Measurements from ENCODE around the gene SASH1. TPM values are rescaled to one million over a fixed set of nuclear protein-coding genes. Genes with fewer than 3 reads are reported as not detected.

Gene SASH1
- polyA plus RNA-seq, 3 donors from 2014 or later = not detected

DNA sequence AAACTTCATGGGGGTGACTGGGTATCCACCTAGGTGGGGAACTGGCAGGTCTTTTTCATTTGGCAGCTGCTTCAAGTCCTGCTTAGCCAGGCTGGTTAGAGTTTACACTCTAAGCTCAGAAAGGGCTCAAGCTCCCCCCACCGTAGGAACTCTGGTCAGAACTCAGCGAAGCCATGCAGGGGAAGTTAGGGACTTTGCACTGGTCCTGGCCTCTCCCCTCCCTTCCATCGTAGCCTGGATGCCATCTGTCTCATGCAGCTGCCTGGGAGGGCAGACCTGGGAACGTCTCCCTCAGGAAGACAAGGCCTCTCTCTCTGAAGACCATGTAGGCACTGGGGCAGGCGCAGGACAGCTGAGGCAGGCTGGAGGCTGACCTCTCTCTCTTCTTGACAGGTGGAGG lies 220.4 kb downstream of the SASH1 start:
- DNase-seq = no peak
- no peak overlapping the region for H3K4me3 Mint-ChIP-seq
- H3K27me3 Mint-ChIP-seq (ENCODE audit: low read depth in 3 of 3) = peaks cover 21 to 32% (median 22%) of the 10 kb centered on the region in 3 donors
- peaks cover 28 to 43% of the 10 kb centered on the region in 2 donors for H3K4me1 Mint-ChIP-seq
- H3K27ac Mint-ChIP-seq = no peak overlapping the region
- H3K9me3 Mint-ChIP-seq = no peaks in the 10 kb centered on the region
- no peaks in the 10 kb centered on the region for H3K36me3 Mint-ChIP-seq

DNA sequence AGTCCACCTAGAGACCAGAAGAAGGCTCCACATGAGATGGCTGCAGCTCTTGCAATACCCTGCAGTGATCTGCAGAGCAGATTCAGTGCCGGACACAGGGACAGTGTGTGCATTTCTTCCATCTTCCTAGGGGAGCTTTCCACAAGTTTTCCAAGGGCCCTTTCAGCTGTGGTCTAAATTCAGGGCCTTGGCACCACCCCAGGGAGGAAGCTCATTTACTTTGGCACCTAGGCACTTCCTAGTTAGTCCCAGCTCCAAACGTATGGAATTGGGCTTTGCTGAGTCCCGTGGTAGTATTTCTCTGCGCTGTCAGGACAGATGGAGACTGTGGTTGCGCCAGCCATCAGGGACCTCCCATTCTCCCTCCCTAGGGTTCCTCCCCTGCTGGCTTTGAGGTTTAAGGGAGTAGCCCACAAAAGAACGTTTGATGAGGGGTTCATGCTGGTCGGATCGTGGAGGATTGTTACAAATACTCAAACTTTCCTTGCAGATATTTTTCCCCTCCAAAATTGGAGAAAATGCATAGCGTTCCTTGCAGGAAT lies 221.9 kb downstream of the SASH1 start:
- Mint-ChIP-seq H3K27ac (no peak overlapping the region), H3K4me3 (no peak overlapping the region), H3K36me3 (no peaks in the 10 kb centered on the region), H3K4me1 (peaks cover 24 to 30% of the 10 kb centered on the region in 2 donors), H3K27me3 (ENCODE audit: low read depth in 3 of 3) (peaks cover 16 to 33% (median 24%) of the 10 kb centered on the region in 3 donors), H3K9me3 (no peaks in the 10 kb centered on the region)
- no peak for DNase-seq

DNA sequence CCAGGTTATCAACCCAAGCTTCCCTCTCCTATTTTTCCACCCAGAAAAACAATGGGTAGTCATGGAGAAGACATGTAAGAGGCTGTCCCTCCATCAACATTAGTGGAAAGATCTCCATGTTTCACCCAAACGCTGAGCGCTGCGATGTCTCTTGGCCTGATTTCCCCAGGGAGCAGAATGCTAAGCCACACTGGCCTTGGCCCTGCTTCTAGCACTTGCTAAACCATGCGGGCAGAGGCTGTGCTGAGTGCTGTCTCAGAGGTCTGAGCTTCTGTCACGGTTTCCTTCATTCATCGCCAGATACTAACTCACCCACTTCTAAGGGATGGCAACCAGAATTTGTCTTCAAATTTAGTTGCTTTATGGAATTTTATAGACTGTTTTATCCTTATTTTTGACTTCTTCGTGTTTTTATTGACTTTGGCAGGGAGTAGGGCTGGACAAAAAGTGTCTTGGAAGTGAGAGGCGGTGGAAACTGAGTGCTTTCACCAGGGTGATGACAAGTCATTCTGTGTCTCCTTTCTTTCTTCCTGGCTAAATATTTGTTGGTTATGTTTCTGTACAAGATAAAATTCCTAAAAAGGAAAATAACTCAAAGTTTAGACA lies 222.8 kb downstream of the SASH1 start:
- Mint-ChIP-seq H3K27me3 (ENCODE audit: low read depth in 3 of 3) (peaks cover 14 to 34% (median 28%) of the 10 kb centered on the region in 3 donors), H3K36me3 (no peaks in the 10 kb centered on the region), H3K4me1 (peaks cover 24 to 30% of the 10 kb centered on the region in 2 donors), H3K4me3 (peak overlapping the region in 1 of 5 donors; percentile 62), H3K27ac (no peak overlapping the region), H3K9me3 (no peaks in the 10 kb centered on the region)
- DNase-seq = no peak

DNA sequence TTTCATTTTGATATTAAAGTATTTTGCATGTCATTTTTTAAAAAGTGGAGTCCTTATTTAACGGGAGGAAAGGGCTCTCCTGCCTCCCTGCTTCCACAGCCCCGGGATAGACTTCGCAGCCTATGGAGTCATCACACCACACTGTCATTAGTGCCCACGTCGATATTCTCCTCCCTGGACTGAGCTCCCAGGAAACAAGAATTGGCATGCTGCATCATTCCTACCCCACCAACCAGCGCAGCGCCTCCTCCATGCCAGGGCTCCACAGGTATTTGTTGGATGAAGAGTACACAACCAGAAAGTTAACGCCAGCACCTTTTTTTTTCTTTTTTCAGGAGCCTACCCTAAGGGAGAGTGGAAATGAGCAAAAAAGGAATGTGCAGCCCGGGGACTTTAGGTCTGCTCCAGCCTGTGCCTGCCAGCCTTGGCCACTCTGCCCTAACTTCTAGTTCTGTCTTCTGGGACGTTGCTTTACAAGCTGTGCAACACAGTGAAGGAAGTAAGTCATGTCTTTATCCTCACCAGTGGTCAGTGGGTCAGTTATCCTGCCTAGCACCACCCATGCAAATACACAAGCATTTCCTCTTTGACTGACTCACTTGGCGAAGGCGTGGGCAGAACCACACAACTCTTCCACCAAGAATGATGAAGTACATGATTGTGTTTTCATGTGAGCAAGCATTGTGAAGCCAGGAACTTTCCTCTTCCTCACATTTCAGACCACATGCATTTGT lies 223.5 kb downstream of the SASH1 start:
- Mint-ChIP-seq H3K27me3 (ENCODE audit: low read depth in 3 of 3) (peaks cover 12 to 30% (median 30%) of the 10 kb centered on the region in 3 donors), H3K4me1 (peaks cover 22 to 30% of the 10 kb centered on the region in 2 donors)
- DNase-seq = no peak

DNA sequence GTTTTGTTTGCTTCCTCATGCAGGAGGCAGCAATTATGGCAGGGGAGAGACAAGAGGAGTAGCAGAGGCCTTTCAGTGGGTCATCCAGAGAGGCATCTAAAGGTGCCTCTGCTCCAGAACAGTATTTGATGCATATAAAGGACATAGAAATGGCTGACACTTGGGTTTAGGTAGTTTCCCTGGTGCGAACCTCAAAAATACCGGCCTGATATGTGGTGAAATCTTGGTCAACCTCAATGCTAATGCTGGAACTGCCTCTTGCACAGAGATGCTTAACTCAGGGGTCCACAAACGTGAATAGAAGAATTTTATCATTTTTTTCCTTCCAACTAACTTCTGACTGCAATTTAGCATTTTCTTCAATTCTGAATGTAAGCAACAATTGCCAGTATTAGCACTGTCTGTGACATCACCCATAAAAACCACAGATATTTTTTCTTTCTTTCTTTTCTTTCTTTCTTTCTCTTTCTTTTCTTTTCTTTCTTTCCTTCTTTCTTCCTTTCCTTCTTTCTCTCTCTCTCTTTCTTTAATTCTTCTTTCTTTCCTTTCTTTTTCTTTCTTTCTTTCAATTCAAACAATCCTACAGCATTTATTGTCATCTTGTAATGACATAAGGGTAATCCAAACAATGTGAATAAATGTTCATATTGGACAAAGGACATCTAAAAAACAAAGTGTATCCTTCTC lies 224.2 kb downstream of the SASH1 start:
- Mint-ChIP-seq H3K4me1 (peaks cover 22 to 30% of the 10 kb centered on the region in 2 donors), H3K27ac (peak overlapping the region in 4 of 6 donors; percentile 18 to 59 (median 22)), H3K36me3 (no peaks in the 10 kb centered on the region), H3K4me3 (peak overlapping the region; percentile 26 to 78 (median 62)), H3K27me3 (ENCODE audit: low read depth in 3 of 3) (peaks cover 17 to 34% (median 32%) of the 10 kb centered on the region in 3 donors), H3K9me3 (no peaks in the 10 kb centered on the region)
- peak; percentile 60 to 66 (median 62) for DNase-seq

More for the DNA sequence above, 223.5 kb downstream of the SASH1 start:
- no peaks in the 10 kb centered on the region for H3K36me3 Mint-ChIP-seq
- H3K4me3 Mint-ChIP-seq = peak overlapping the region; percentile 26 to 78 (median 62)
- H3K27ac Mint-ChIP-seq = peak overlapping the region in 3 of 6 donors; percentile 18 to 59 (median 24)
- H3K9me3 Mint-ChIP-seq = no peaks in the 10 kb centered on the region

DNA sequence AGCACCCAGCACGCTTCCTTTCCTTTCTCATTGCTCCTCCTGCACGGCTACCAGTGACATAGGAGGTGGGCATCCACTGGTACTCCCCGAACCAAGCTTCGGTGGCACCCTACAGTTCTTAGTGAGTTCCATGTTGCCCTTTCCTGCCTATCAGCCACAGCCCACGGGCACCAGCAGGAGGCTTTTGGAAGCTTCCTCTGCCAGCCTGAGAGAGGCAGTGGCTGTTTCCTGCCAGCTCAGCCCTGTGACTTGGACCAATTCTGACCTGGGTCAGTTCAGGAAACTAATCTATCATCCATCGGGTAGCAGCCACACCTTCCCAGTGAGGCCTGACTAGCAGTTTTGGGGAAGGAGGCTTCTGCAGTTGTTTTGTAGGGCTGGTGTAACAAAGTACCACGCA lies 227.8 kb downstream of the SASH1 start:
- Mint-ChIP-seq H3K36me3 (no peaks in the 10 kb centered on the region), H3K27ac (no peak overlapping the region), H3K4me1 (peaks cover 19 to 22% of the 10 kb centered on the region in 2 donors), H3K4me3 (no peak overlapping the region), H3K9me3 (no peaks in the 10 kb centered on the region), H3K27me3 (ENCODE audit: low read depth in 3 of 3) (peaks cover 14 to 22% (median 17%) of the 10 kb centered on the region in 3 donors)
- no peak for DNase-seq

DNA sequence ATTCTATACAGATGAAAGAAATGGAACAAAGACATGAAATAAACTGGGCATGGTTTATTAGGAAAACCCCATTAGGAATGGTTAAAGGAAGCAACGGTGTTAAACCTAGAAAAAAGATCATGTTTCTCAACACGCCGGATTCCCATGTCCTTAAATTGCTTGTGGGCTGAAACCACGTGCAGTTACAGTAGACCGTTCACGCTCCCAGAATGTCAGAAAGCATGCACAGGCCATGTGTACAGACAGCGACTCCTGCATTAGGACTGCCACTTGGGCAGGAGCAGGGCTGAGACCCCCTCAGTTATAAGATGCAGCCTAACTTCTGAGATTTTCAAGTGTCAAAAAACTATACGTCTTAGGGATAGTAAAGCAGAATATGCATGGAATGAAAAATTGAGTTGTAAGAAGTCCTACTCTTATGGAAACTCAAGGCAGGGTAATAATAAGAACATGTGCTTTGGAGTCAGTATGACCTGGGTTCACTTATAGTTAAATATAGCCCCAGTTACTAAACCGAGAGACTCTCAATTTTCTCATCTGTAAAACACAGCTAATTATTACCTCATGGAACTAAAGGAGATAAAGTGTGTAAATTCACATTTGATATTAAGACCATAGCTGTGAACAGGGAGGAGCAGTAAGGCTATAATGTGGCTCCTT lies 230.2 kb downstream of the SASH1 start:
- DNase-seq = no peak
- H3K36me3 Mint-ChIP-seq = no peaks in the 10 kb centered on the region
- peaks cover 9 to 18% (median 16%) of the 10 kb centered on the region in 3 donors for H3K27me3 Mint-ChIP-seq (ENCODE audit: low read depth in 3 of 3)
- no peak overlapping the region for H3K27ac Mint-ChIP-seq
- H3K4me1 Mint-ChIP-seq = no peaks in the 10 kb centered on the region
- H3K9me3 Mint-ChIP-seq = no peaks in the 10 kb centered on the region
- H3K4me3 Mint-ChIP-seq = no peak overlapping the region

DNA sequence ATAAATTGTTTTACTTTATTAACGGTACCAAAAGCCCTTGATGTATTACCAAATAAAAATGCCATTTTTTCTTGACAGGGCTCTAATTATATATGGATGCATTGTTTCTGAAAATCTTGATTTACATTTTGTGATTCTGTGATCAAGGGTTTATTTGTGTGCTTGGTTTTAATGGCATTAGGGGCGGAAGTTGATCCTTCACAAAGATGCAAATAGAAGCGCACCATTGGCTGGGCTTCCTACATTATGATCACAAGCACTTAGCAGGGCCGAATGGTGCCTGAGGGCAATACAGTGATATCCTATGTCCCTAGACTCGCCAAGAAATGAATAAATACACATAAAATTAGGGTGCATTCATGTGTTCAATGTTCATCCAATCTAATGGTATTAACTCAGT lies 231.3 kb downstream of the SASH1 start:
- H3K4me3 Mint-ChIP-seq = no peak overlapping the region
- no peak for DNase-seq
- H3K4me1 Mint-ChIP-seq = no peaks in the 10 kb centered on the region
- H3K27ac Mint-ChIP-seq = no peak overlapping the region
- peaks cover 5 to 19% (median 16%) of the 10 kb centered on the region in 3 donors for H3K27me3 Mint-ChIP-seq (ENCODE audit: low read depth in 3 of 3)
- no peaks in the 10 kb centered on the region for H3K36me3 Mint-ChIP-seq
- no peaks in the 10 kb centered on the region for H3K9me3 Mint-ChIP-seq

DNA sequence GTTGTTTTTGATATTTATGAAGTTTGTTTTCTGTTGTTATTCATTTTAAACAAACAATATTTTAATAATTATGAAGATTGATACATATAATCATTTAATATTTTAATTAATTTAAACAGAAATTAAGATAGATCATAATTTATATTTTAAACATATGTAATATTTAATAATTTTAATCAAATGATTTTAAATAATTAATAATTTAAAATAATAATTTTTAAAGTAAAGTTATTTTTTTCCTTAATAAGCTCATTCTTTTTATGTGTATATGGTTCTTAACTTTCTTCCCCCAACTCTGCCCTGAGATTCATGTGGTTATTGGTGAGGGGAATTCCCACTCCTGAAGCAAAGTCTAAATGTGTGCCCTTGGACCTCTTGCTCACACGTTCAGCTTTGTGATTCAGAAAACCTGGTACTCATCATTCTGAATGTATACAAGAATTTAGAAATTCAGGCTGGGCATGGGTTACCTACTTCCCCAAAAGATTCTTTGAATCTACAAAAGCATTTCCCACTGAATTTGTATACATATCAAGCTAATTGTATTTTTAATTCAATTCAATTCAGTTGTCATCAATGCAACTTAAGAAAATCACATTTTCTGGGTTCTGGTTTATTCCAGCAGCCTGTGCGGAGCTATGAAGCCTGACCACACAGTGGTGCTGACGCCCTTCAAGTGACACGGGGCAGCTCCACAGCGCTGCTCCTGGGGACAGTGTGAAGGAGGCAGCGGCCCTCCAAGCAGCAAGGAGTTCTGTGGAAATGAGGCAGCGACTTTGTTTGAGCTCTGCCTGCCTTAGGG lies 235.2 kb downstream of the SASH1 start:
- peak; percentile 24 to 33 (median 32) for DNase-seq
- no peak overlapping the region for H3K27ac Mint-ChIP-seq

DNA sequence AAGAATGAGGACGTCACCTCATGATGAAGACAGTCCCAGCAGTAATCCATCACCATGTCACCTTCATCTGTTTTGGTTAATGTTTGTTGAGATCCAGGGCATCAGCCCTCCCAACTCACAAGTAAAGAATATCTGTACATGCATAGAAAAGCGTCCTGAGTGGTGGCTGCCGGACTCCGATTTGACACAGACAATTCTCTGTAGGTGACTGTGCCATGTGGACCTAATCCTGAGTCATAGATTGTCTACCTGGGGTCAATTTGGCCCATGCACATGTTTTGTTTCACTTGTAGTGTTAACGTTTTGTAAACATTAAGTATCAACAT lies 235.8 kb downstream of the SASH1 start:
- H3K4me1 Mint-ChIP-seq = no peaks in the 10 kb centered on the region
- peaks cover 8 to 12% (median 12%) of the 10 kb centered on the region in 3 donors for H3K27me3 Mint-ChIP-seq (ENCODE audit: low read depth in 3 of 3)
- H3K36me3 Mint-ChIP-seq = no peaks in the 10 kb centered on the region
- no peak overlapping the region for H3K27ac Mint-ChIP-seq
- DNase-seq = no peak
- H3K4me3 Mint-ChIP-seq = no peak overlapping the region
- H3K9me3 Mint-ChIP-seq = no peaks in the 10 kb centered on the region

More for the DNA sequence above, 235.2 kb downstream of the SASH1 start:
- H3K36me3 Mint-ChIP-seq = no peaks in the 10 kb centered on the region
- peaks cover 8 to 10% (median 10%) of the 10 kb centered on the region in 3 donors for H3K27me3 Mint-ChIP-seq (ENCODE audit: low read depth in 3 of 3)
- no peak overlapping the region for H3K4me3 Mint-ChIP-seq
- H3K9me3 Mint-ChIP-seq = no peaks in the 10 kb centered on the region
- no peaks in the 10 kb centered on the region for H3K4me1 Mint-ChIP-seq

DNA sequence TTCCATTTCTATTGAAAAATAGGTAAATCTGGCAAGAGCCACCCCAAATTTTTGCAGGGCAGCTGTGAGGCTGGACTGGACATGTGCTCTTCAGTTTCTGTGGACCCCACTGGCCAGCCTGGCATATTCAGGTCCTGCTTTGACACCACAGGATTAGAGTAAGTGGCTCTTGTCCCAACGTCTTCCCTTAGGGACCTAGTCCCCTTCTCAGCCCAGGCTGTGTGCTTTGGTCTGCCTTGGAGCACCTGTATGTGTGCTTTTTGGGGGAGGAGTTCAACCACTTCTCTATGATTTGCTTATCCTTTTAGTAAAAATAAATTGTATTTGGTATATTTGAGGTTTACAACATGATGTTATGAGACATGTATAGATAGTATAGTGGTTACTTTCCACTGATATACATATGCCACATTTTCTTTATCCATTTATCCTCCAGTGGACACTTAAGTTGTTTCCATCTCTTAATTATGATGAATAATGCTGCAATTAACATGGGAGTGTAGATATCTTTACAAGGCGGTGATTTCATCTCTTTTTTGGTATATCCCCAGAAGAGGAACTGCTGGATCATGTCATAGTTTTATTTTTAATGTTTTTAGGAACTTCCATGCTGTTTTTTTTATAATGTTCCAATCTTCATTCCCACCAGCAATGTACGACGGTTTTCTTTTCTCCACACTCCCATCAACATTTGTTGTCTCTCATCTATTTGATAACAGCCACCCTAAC lies 236.4 kb downstream of the SASH1 start:
- H3K4me3 Mint-ChIP-seq = no peak overlapping the region
- H3K9me3 Mint-ChIP-seq = peaks cover 0 to 3% (median 0%) of the 10 kb centered on the region in 6 donors
- H3K27me3 Mint-ChIP-seq (ENCODE audit: low read depth in 3 of 3) = peaks cover 11 to 15% (median 13%) of the 10 kb centered on the region in 3 donors
- DNase-seq = no peak
- no peaks in the 10 kb centered on the region for H3K4me1 Mint-ChIP-seq
- H3K36me3 Mint-ChIP-seq = no peaks in the 10 kb centered on the region
- no peak overlapping the region for H3K27ac Mint-ChIP-seq

DNA sequence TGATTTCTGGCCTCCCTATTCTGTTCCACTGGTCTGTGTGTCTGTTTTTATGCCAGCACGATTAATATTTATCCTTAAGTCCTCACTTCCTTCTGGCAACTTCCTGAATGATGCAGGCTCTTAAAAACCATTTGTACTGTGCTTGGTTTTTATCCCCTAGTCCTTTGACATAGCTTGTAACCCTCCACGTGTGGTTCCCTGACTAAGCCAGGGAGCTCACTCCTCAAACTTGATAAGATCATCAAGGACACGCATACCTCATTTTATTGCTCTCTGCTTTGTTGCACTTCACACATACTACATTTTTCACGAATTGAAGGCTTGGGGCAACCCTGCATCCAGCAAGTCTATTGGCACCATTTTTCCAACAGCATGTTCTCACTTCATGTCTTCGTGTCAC lies 237.8 kb downstream of the SASH1 start:
- peaks cover 3 to 14% (median 8%) of the 10 kb centered on the region in 6 donors for H3K9me3 Mint-ChIP-seq
- peaks cover 11 to 20% (median 14%) of the 10 kb centered on the region in 3 donors for H3K27me3 Mint-ChIP-seq (ENCODE audit: low read depth in 3 of 3)
- H3K36me3 Mint-ChIP-seq = no peaks in the 10 kb centered on the region
- H3K4me3 Mint-ChIP-seq = no peak overlapping the region
- H3K4me1 Mint-ChIP-seq = no peaks in the 10 kb centered on the region
- H3K27ac Mint-ChIP-seq = no peak overlapping the region
- DNase-seq = no peak
